HepG2 (cell line): ENCODE results near the gene MYRIP. TPM values are rescaled to one million over a fixed set of nuclear protein-coding genes. Genes with fewer than 3 reads are reported as not detected.

ENCODE experiments used
- ATAC-seq: fragments of 200-7000 bp; cut with Tn5 transposase; 3 replicates; pipeline ENCODE4 v1.9.1; 2020; ENCODE audit warnings: mild to moderate bottlenecking, moderate library complexity
- BruUV-seq: library from RNA; stranded (reverse); fragments of 400-500 nt; replicated peaks from 2 replicates; lab custom pipeline; 2021; lab: Mats Ljungman, UMichigan
- CTCF ChIA-PET: fragments of 300-600 bp; formaldehyde crosslinking; extraction: SDS; loops from one replicate; lab custom pipeline; 2021; ENCODE audit warnings: low total read pairs, inconsistent platforms, low intra/inter-chr PET ratio; lab: Yijun Ruan, JAX
- POLR2A ChIA-PET: fragments of 350-600 bp; sonication (Branson Sonifier 250); formaldehyde crosslinking; loops from one replicate; lab custom pipeline; 2020; ENCODE audit warnings: antibody characterized with exemption, inconsistent platforms; lab: Yijun Ruan, JAX
- DNase-seq: peaks from one replicate; pipeline ENCODE4 v3.0.0-alpha.2; 2015; ENCODE audit warnings: low spot score
- FAIRE-seq: peaks from 3 replicates; lab custom pipeline; 2011; peaks lifted over from hg19 to GRCh38; lab: Jason Lieb, UNC
- H2AFZ ChIP-seq: one replicate; pipeline ENCODE4 v1.6.1; 2011; ENCODE audit warnings: low read length, inconsistent platforms
- H3K27ac ChIP-seq: fragments of 300-600 bp; 3 replicates; pipeline ENCODE4 v1.8.0; 2011; ENCODE audit warnings: mixed run types, mild to moderate bottlenecking, mixed read lengths, low read length, inconsistent platforms; ENCODE audit not compliant: insufficient read depth; ENCODE audit errors: extremely low read length
- H3K27me3 ChIP-seq, 2 experiments: fragments of 200-600 bp in 1 of 2; 2 replicates in 1 of 2; 3 replicates in 1 of 2; pipeline versions ENCODE4 v1.6.0 to v1.8.0; 2011; ENCODE audit warnings: low read length in 2 of 2, mild to moderate bottlenecking in 2 of 2, moderate library complexity in 2 of 2, inconsistent platforms in 1 of 2; ENCODE audit not compliant: insufficient read depth in 2 of 2, control insufficient read depth in 1 of 2
- H3K36me3 ChIP-seq, 2 experiments: fragments of 200-600 bp in 1 of 2; replicated peaks in 1 of 2; 2 replicates in 1 of 2; 3 replicates in 1 of 2; pipeline versions ENCODE4 v1.5.1 to v1.8.0; 2011; ENCODE audit warnings: low read length in 2 of 2, inconsistent platforms in 1 of 2; ENCODE audit not compliant: insufficient read depth in 2 of 2, control insufficient read depth in 1 of 2
- H3K4me1 ChIP-seq: 2 replicates; pipeline ENCODE4 v1.5.1; 2012; ENCODE audit warnings: low read length, inconsistent platforms; ENCODE audit not compliant: insufficient read depth
- H3K4me2 ChIP-seq: 2 replicates; pipeline ENCODE4 v1.6.0; 2011; ENCODE audit warnings: low read depth, low read length, inconsistent platforms
- H3K4me3 ChIP-seq, 3 experiments: fragments of 200-600 bp in 1 of 3; sonication (generic), shearing (Covaris generic) in 1 of 3; replicated peaks in 1 of 3; 2 replicates each; pipeline ENCODE4 v1.5.1; 2011 to 2016; ENCODE audit warnings: low read length in 3 of 3, inconsistent platforms in 2 of 3, low read depth in 2 of 3, mild to moderate bottlenecking in 2 of 3, control low read depth in 1 of 3, mixed read lengths in 1 of 3; ENCODE audit not compliant: insufficient read depth in 1 of 3
- H3K79me2 ChIP-seq: one replicate; pipeline ENCODE4 v1.6.1; 2011; ENCODE audit warnings: low read length, inconsistent platforms; ENCODE audit not compliant: insufficient read depth
- H3K9ac ChIP-seq: 2 replicates; pipeline ENCODE4 v1.6.0; 2011; ENCODE audit warnings: mild to moderate bottlenecking, low read depth, low read length, inconsistent platforms; ENCODE audit not compliant: insufficient read depth
- H3K9me3 ChIP-seq: 2 replicates; pipeline ENCODE4 v1.5.1; 2012; ENCODE audit warnings: mild to moderate bottlenecking, low read length
- H4K20me1 ChIP-seq: 2 replicates; pipeline ENCODE4 v1.6.0; 2011; ENCODE audit warnings: inconsistent platforms, mild to moderate bottlenecking, low read length, moderate library complexity; ENCODE audit not compliant: insufficient read depth
- BORCS8-MEF2B ChIP-seq: sonication (generic); formaldehyde crosslinking; IDR thresholded peaks from 2 replicates; pipeline ENCODE4 v1.8.0; 2022; ENCODE audit warnings: mild to moderate bottlenecking, missing genetic modification reagents
- ERF ChIP-seq: IDR thresholded peaks from 2 replicates; pipeline ENCODE4 v1.6.1; 2018; ENCODE audit warnings: missing biosample characterization, missing genetic modification reagents
- HIVEP1 ChIP-seq: sonication (generic); formaldehyde crosslinking; IDR thresholded peaks from 2 replicates; pipeline ENCODE4 v1.4.0; 2020; ENCODE audit warnings: mild to moderate bottlenecking, missing genetic modification reagents
- HNF4A ChIP-seq: sonication (generic); formaldehyde crosslinking; IDR thresholded peaks from 2 replicates; pipeline ENCODE4 v1.4.0; 2020; ENCODE audit warnings: missing genetic modification reagents
- HNRNPL ChIP-seq: fragments of 200-400 bp; formaldehyde crosslinking; IDR thresholded peaks from 2 replicates; pipeline ENCODE4 v1.6.1; 2017; ENCODE audit warnings: mild to moderate bottlenecking, low read depth, low read length
- MEIS2 ChIP-seq: sonication (generic); formaldehyde crosslinking; IDR thresholded peaks from 2 replicates; pipeline ENCODE4 v1.9.0; 2021; ENCODE audit warnings: mild to moderate bottlenecking, missing genetic modification reagents
- NONO ChIP-seq, 2 experiments: fragments of 450-650 bp in 1 of 2; sonication (generic) in 1 of 2; formaldehyde crosslinking in 1 of 2; IDR thresholded peaks in 1 of 2; conservative IDR thresholded peaks in 1 of 2; 2 replicates each; pipeline versions ENCODE4 v1.6.1 to v1.8.0; 2017 to 2022; ENCODE audit warnings: mild to moderate bottlenecking in 1 of 2, missing genetic modification reagents in 1 of 2, moderate library complexity in 1 of 2
- TBX3 ChIP-seq: fragments of 450-650 bp; IDR thresholded peaks from 2 replicates; pipeline ENCODE4 v1.6.1; 2017; ENCODE audit warnings: antibody characterized with exemption, mild to moderate bottlenecking, inconsistent platforms, borderline replicate concordance
- ZEB1 ChIP-seq: IDR thresholded peaks from 2 replicates; pipeline ENCODE4 v1.6.1; 2012; ENCODE audit warnings: mild to moderate bottlenecking, low read depth, inconsistent platforms; ENCODE audit not compliant: insufficient replicate concordance
- ZNF34 ChIP-seq: sonication (generic); formaldehyde crosslinking; IDR thresholded peaks from 2 replicates; pipeline ENCODE4 v1.4.0; 2020; ENCODE audit warnings: mild to moderate bottlenecking, missing genetic modification reagents, borderline replicate concordance
- ZNF619 ChIP-seq: sonication (generic); formaldehyde crosslinking; IDR thresholded peaks from 2 replicates; pipeline ENCODE4 v1.4.0; 2020; ENCODE audit warnings: mild to moderate bottlenecking, missing genetic modification reagents
- WGBS: methylation state at CpG from one replicate; pipeline ENCODE4 v1.1.6; 2017; ENCODE audit warnings: low lambda C conversion rate; 5-methylcytosine and 5-hydroxymethylcytosine counted together
- in situ Hi-C: cut with HindIII; loops from 2 replicates; pipeline ENCODE4 v1.10.0; 2017; ENCODE audit warnings: low pct_unique_long_range_greater_than_20kb; ENCODE audit not compliant: extremely low pct_ligation_motif_present
- intact Hi-C: fragments of 100-400 bp; cut with micrococcal nuclease; formaldehyde crosslinking; loops from one replicate; pipeline ENCODE4 v1.10.0; 2022; ENCODE audit not compliant: unreplicated experiment
- polyA plus RNA-seq, 8 experiments: library from polyadenylated mRNA; depleted of rRNA in 3 of 8; stranded (reverse) in 7 of 8; unstranded in 1 of 8; fragments of >200 nt; fragmentation: Illumina TruSeq in 4 of 8; extraction: Trizol in 4 of 8; gene quantifications; 2 replicates each; pipeline versions ENCODE4 v1.2.1 to v1.2.3, GENCODE V29; 2011 to 2016; ENCODE audit warnings: low read depth in 4 of 8, missing spikeins in 1 of 8, mixed read lengths in 1 of 8; ENCODE audit not compliant: insufficient read depth in 1 of 8
- total RNA-seq, 5 experiments: library from RNA; depleted of rRNA; stranded (reverse); fragments of >200 nt; fragmentation: Illumina TruSeq; extraction: Trizol; gene quantifications; 2 replicates each; pipeline ENCODE4 v1.2.3, GENCODE V29; 2016; ENCODE audit warnings: low read depth in 1 of 5
- TF ChIP-seq, protein P1 (sequence below): sonication (generic); formaldehyde crosslinking; IDR thresholded peaks from 2 replicates; pipeline ENCODE4 v1.4.0; 2020; ENCODE audit warnings: mild to moderate bottlenecking, missing genetic modification reagents
- TF ChIP-seq, protein P2 (sequence below): sonication (generic); formaldehyde crosslinking; IDR thresholded peaks from 2 replicates; pipeline ENCODE4 v1.4.0; 2020; ENCODE audit warnings: mild to moderate bottlenecking, missing genetic modification reagents

Gene MYRIP
- total and polyA plus RNA-seq, 2 of the 13 experiments (the other 11 are each of a cell fraction or from before 2014, with no cell fraction given), result 0.64 to 0.84 TPM

- in situ Hi-C loops (no loop called here), intact Hi-C loops (no loop called here)
- H2AFZ ChIP-seq, result no peak overlapping the region
- no peak for FAIRE-seq
- no peak overlapping the region for H3K4me3 ChIP-seq
- no peaks in the 10 kb centered on the region for H3K9me3 ChIP-seq
- ChIA-PET CTCF (no interaction called here), POLR2A (no interaction called here)
- no peaks in the 10 kb centered on the region for H3K36me3 ChIP-seq
- H3K27me3 ChIP-seq, result no peaks in the 10 kb centered on the region
- no peak for ATAC-seq
- H3K27ac ChIP-seq, result no peak overlapping the region
- no peaks in the 10 kb centered on the region for H4K20me1 ChIP-seq
- TF ChIP-seq TBX3, result no peak
- no peak for TF ChIP-seq ZEB1
- no peak for TF ChIP-seq MEIS2 (CRISPR knock-in tag)
- TF ChIP-seq ZNF619 (CRISPR knock-in tag), result no peak
- TF ChIP-seq HNF4A, result no peak
- TF ChIP-seq NONO (IDR thresholded peaks at IDR 0.05), result no peak
- TF ChIP-seq NONO (CRISPR knock-in tag; conservative IDR thresholded peaks at IDR 0.05), result no peak
- no peak for TF ChIP-seq ERF (CRISPR knock-in tag)
- TF ChIP-seq, protein P1, sequence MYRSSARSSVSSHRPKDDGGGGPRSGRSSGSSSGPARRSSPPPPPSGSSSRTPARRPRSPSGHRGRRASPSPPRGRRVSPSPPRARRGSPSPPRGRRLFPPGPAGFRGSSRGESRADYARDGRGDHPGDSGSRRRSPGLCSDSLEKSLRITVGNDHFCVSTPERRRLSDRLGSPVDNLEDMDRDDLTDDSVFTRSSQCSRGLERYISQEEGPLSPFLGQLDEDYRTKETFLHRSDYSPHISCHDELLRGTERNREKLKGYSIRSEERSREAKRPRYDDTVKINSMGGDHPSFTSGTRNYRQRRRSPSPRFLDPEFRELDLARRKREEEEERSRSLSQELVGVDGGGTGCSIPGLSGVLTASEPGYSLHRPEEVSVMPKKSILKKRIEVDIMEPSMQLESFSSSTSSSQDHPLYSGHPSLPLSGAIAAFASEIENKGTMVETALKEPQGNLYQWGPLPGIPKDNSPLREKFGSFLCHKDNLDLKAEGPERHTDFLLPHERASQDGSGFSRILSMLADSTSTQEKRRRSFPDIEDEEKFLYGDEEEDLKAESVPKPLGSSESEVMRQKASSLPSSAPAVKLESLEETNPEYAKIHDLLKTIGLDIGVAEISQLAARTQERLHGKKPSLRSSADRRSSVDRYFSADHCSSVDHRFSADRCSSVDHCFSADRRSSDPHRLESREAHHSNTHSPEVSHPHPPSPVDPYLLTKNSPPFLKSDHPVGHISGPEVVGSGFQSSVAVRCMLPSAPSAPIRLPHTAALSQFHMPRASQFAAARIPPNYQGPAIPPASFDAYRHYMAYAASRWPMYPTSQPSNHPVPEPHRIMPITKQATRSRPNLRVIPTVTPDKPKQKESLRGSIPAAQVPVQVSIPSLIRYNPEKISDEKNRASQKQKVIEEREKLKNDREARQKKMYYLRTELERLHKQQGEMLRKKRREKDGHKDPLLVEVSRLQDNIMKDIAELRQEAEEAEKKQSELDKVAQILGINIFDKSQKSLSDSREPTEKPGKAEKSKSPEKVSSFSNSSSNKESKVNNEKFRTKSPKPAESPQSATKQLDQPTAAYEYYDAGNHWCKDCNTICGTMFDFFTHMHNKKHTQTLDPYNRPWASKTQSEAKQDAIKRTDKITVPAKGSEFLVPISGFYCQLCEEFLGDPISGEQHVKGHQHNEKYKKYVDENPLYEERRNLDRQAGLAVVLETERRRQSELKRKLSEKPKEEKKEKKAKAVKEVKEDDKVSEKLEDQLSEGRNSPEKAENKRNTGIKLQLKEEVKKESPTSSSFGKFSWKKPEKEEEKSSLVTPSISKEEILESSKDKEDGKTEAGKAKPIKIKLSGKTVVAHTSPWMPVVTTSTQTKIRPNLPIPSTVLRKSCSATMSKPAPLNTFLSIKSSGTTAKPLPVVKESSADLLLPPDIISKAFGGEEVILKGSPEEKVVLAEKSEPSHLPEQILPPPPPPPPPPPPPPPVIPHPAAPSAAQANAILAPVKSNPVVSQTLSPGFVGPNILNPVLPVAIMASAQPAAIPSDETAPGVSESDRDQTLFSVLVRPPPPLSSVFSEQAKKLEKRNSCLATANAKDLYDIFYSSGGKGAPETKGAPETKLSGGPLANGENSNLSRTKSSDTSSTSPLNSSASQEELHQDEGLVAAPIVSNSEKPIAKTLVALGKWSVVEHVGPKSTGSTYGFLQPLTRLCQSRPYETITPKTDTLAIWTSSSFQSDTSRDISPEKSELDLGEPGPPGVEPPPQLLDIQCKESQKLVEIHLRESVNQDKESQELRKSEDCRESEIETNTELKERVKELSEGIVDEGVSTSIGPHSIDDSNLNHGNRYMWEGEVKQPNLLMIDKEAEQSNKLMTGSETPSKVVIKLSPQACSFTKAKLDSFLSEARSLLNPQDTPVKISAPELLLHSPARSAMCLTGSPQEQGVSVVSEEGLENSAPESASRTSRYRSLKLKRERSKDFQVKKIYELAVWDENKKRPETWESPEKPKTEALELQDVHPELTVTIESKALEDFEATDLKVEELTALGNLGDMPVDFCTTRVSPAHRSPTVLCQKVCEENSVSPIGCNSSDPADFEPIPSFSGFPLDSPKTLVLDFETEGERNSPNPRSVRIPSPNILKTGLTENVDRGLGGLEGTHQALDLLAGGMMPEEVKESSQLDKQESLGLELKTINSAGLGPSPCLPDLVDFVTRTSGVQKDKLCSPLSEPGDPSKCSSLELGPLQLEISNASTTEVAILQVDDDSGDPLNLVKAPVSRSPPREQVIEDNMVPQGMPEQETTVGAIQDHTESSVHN, result no peak
- TF ChIP-seq ZNF34, result no peak
- TF ChIP-seq HNRNPL, result no peak
- TF ChIP-seq BORCS8-MEF2B (CRISPR knock-in tag), result no peak
- TF ChIP-seq HIVEP1 (CRISPR knock-in tag), result no peak
- TF ChIP-seq, protein P2, sequence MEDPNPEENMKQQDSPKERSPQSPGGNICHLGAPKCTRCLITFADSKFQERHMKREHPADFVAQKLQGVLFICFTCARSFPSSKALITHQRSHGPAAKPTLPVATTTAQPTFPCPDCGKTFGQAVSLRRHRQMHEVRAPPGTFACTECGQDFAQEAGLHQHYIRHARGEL (CRISPR knock-in tag), result no peak
- no TSS peak for BruUV-seq
- 69% methylated on average over 6 of the region's 6 CpGs for WGBS
- no peak overlapping the region for H3K9ac ChIP-seq
- no peak overlapping the region for H3K4me2 ChIP-seq
- H3K79me2 ChIP-seq, result no peaks in the 10 kb centered on the region
- no peak for DNase-seq
- H3K4me1 ChIP-seq, result no peaks in the 10 kb centered on the region
These were observed 415.5 kb downstream of the MYRIP start for GRCh38 chr3:40224796-40225515.
